HepG2 (cell line): Measurements from ENCODE around the gene ARHGAP26. TPM values are rescaled to one million over a fixed set of nuclear protein-coding genes. Genes with fewer than 3 reads are reported as not detected.

Source experiments
- ATAC-seq: fragments of 200-7000 bp; cut with Tn5 transposase; 3 replicates; pipeline ENCODE4 v1.9.1; 2020; ENCODE audit warnings: mild to moderate bottlenecking, moderate library complexity
- BruUV-seq: library from RNA; stranded (reverse); fragments of 400-500 nt; replicated peaks from 2 replicates; lab custom pipeline; 2021; lab: Mats Ljungman, UMichigan
- CTCF ChIA-PET: fragments of 300-600 bp; formaldehyde crosslinking; extraction: SDS; loops from one replicate; lab custom pipeline; 2021; ENCODE audit warnings: low total read pairs, inconsistent platforms, low intra/inter-chr PET ratio; lab: Yijun Ruan, JAX
- POLR2A ChIA-PET: fragments of 350-600 bp; sonication (Branson Sonifier 250); formaldehyde crosslinking; loops from one replicate; lab custom pipeline; 2020; ENCODE audit warnings: antibody characterized with exemption, inconsistent platforms; lab: Yijun Ruan, JAX
- DNase-seq: peaks from one replicate; pipeline ENCODE4 v3.0.0-alpha.2; 2015; ENCODE audit warnings: low spot score
- FAIRE-seq: peaks from 3 replicates; lab custom pipeline; 2011; peaks lifted over from hg19 to GRCh38; lab: Jason Lieb, UNC
- H2AFZ ChIP-seq: one replicate; pipeline ENCODE4 v1.6.1; 2011; ENCODE audit warnings: low read length, inconsistent platforms
- H3K27ac ChIP-seq: fragments of 300-600 bp; 3 replicates; pipeline ENCODE4 v1.8.0; 2011; ENCODE audit warnings: mixed run types, mild to moderate bottlenecking, mixed read lengths, low read length, inconsistent platforms; ENCODE audit not compliant: insufficient read depth; ENCODE audit errors: extremely low read length
- H3K27me3 ChIP-seq, 2 experiments: fragments of 200-600 bp in 1 of 2; 2 replicates in 1 of 2; 3 replicates in 1 of 2; pipeline versions ENCODE4 v1.6.0 to v1.8.0; 2011; ENCODE audit warnings: low read length in 2 of 2, mild to moderate bottlenecking in 2 of 2, moderate library complexity in 2 of 2, inconsistent platforms in 1 of 2; ENCODE audit not compliant: insufficient read depth in 2 of 2, control insufficient read depth in 1 of 2
- H3K36me3 ChIP-seq, 2 experiments: fragments of 200-600 bp in 1 of 2; replicated peaks in 1 of 2; 2 replicates in 1 of 2; 3 replicates in 1 of 2; pipeline versions ENCODE4 v1.5.1 to v1.8.0; 2011; ENCODE audit warnings: low read length in 2 of 2, inconsistent platforms in 1 of 2; ENCODE audit not compliant: insufficient read depth in 2 of 2, control insufficient read depth in 1 of 2
- H3K4me1 ChIP-seq: 2 replicates; pipeline ENCODE4 v1.5.1; 2012; ENCODE audit warnings: low read length, inconsistent platforms; ENCODE audit not compliant: insufficient read depth
- H3K4me2 ChIP-seq: 2 replicates; pipeline ENCODE4 v1.6.0; 2011; ENCODE audit warnings: low read depth, low read length, inconsistent platforms
- H3K4me3 ChIP-seq, 3 experiments: fragments of 200-600 bp in 1 of 3; sonication (generic), shearing (Covaris generic) in 1 of 3; replicated peaks in 1 of 3; 2 replicates each; pipeline ENCODE4 v1.5.1; 2011 to 2016; ENCODE audit warnings: low read length in 3 of 3, inconsistent platforms in 2 of 3, low read depth in 2 of 3, mild to moderate bottlenecking in 2 of 3, control low read depth in 1 of 3, mixed read lengths in 1 of 3; ENCODE audit not compliant: insufficient read depth in 1 of 3
- H3K79me2 ChIP-seq: one replicate; pipeline ENCODE4 v1.6.1; 2011; ENCODE audit warnings: low read length, inconsistent platforms; ENCODE audit not compliant: insufficient read depth
- H3K9ac ChIP-seq: 2 replicates; pipeline ENCODE4 v1.6.0; 2011; ENCODE audit warnings: mild to moderate bottlenecking, low read depth, low read length, inconsistent platforms; ENCODE audit not compliant: insufficient read depth
- H3K9me3 ChIP-seq: 2 replicates; pipeline ENCODE4 v1.5.1; 2012; ENCODE audit warnings: mild to moderate bottlenecking, low read length
- H4K20me1 ChIP-seq: 2 replicates; pipeline ENCODE4 v1.6.0; 2011; ENCODE audit warnings: inconsistent platforms, mild to moderate bottlenecking, low read length, moderate library complexity; ENCODE audit not compliant: insufficient read depth
- CBX1 ChIP-seq: IDR thresholded peaks from one replicate; pipeline ENCODE4 v1.6.1; 2016; ENCODE audit warnings: antibody characterized with exemption, low read depth
- CREB1 ChIP-seq, 2 experiments: fragments of 450-650 bp in 1 of 2; IDR thresholded peaks; 2 replicates each; pipeline ENCODE4 v1.6.1; 2016 to 2017; ENCODE audit warnings: control low read depth in 1 of 2, mild to moderate bottlenecking in 1 of 2, missing compliant biosample characterization in 1 of 2, missing genetic modification characterization in 1 of 2
- JUN ChIP-seq: sonication (generic); formaldehyde crosslinking; IDR thresholded peaks from 2 replicates; pipeline ENCODE4 v1.4.0; 2020; ENCODE audit warnings: mild to moderate bottlenecking, missing genetic modification reagents
- MTA1 ChIP-seq: sonication (generic); formaldehyde crosslinking; IDR thresholded peaks from 2 replicates; pipeline ENCODE4 v1.4.0; 2020; ENCODE audit warnings: missing genetic modification reagents, mild to moderate bottlenecking, borderline replicate concordance
- POGK ChIP-seq: sonication (generic); formaldehyde crosslinking; conservative IDR thresholded peaks from 2 replicates; pipeline ENCODE4 v1.8.0; 2022; ENCODE audit warnings: mild to moderate bottlenecking, moderate library complexity, missing genetic modification reagents
- POGZ ChIP-seq: sonication (generic); formaldehyde crosslinking; IDR thresholded peaks from 2 replicates; pipeline ENCODE4 v1.4.0; 2020; ENCODE audit warnings: mild to moderate bottlenecking, missing genetic modification reagents
- RELA ChIP-seq: sonication (generic); formaldehyde crosslinking; IDR thresholded peaks from 2 replicates; pipeline ENCODE4 v1.4.0; 2020; ENCODE audit warnings: missing genetic modification reagents
- SRSF9 ChIP-seq: fragments of 200-400 bp; formaldehyde crosslinking; IDR thresholded peaks from 2 replicates; pipeline ENCODE4 v1.6.1; 2018; ENCODE audit warnings: borderline replicate concordance, mild to moderate bottlenecking, low read depth, low read length; ENCODE audit not compliant: insufficient read depth, poor library complexity, severe bottlenecking
- STAT6 ChIP-seq: sonication (generic); formaldehyde crosslinking; IDR thresholded peaks from 2 replicates; pipeline ENCODE4 v1.4.0; 2020; ENCODE audit warnings: missing genetic modification reagents, mild to moderate bottlenecking, borderline replicate concordance
- TRIM24 ChIP-seq: sonication (generic); formaldehyde crosslinking; IDR thresholded peaks from 2 replicates; pipeline ENCODE4 v1.8.0; 2022; ENCODE audit warnings: mild to moderate bottlenecking, missing genetic modification reagents
- ZBTB46 ChIP-seq: sonication (generic); formaldehyde crosslinking; IDR thresholded peaks from 2 replicates; pipeline ENCODE4 v1.4.0; 2020; ENCODE audit warnings: mild to moderate bottlenecking, missing genetic modification reagents, borderline replicate concordance
- ZFP41 ChIP-seq: sonication (generic); formaldehyde crosslinking; IDR thresholded peaks from 2 replicates; pipeline ENCODE4 v1.4.0; 2020; ENCODE audit warnings: mild to moderate bottlenecking, missing genetic modification reagents, borderline replicate concordance
- ZNF3 ChIP-seq: IDR thresholded peaks from 2 replicates; pipeline ENCODE4 v1.7.0; 2017; ENCODE audit warnings: inconsistent platforms
- ZNF496 ChIP-seq: sonication (generic); formaldehyde crosslinking; IDR thresholded peaks from 2 replicates; pipeline ENCODE4 v1.8.1; 2023; ENCODE audit warnings: mild to moderate bottlenecking, moderate library complexity, missing genetic modification reagents; ENCODE audit not compliant: insufficient replicate concordance
- ZNF639 ChIP-seq: conservative IDR thresholded peaks from 2 replicates; pipeline ENCODE4 v1.6.1; 2018; ENCODE audit warnings: missing genetic modification reagents
- ZNF883 ChIP-seq: sonication (generic); formaldehyde crosslinking; IDR thresholded peaks from 2 replicates; pipeline ENCODE4 v1.5.1; 2020; ENCODE audit warnings: mild to moderate bottlenecking, missing genetic modification reagents; ENCODE audit errors: not compliant biosample characterization
- WGBS: methylation state at CpG from one replicate; pipeline ENCODE4 v1.1.6; 2017; ENCODE audit warnings: low lambda C conversion rate; 5-methylcytosine and 5-hydroxymethylcytosine counted together
- in situ Hi-C: cut with HindIII; loops from 2 replicates; pipeline ENCODE4 v1.10.0; 2017; ENCODE audit warnings: low pct_unique_long_range_greater_than_20kb; ENCODE audit not compliant: extremely low pct_ligation_motif_present
- intact Hi-C: fragments of 100-400 bp; cut with micrococcal nuclease; formaldehyde crosslinking; loops from one replicate; pipeline ENCODE4 v1.10.0; 2022; ENCODE audit not compliant: unreplicated experiment
- polyA plus RNA-seq, 8 experiments: library from polyadenylated mRNA; depleted of rRNA in 3 of 8; stranded (reverse) in 7 of 8; unstranded in 1 of 8; fragments of >200 nt; fragmentation: Illumina TruSeq in 4 of 8; extraction: Trizol in 4 of 8; gene quantifications; 2 replicates each; pipeline versions ENCODE4 v1.2.1 to v1.2.3, GENCODE V29; 2011 to 2016; ENCODE audit warnings: low read depth in 4 of 8, missing spikeins in 1 of 8, mixed read lengths in 1 of 8; ENCODE audit not compliant: insufficient read depth in 1 of 8
- total RNA-seq, 5 experiments: library from RNA; depleted of rRNA; stranded (reverse); fragments of >200 nt; fragmentation: Illumina TruSeq; extraction: Trizol; gene quantifications; 2 replicates each; pipeline ENCODE4 v1.2.3, GENCODE V29; 2016; ENCODE audit warnings: low read depth in 1 of 5

ARHGAP26 gene
- total and polyA plus RNA-seq, 2 of the 13 experiments (the other 11 are each of a cell fraction or from before 2014, with no cell fraction given), result 9.6 to 18.2 TPM

GRCh38 chr5:143210576-143210975 lies 440.4 kb downstream of the ARHGAP26 start:
- no peak overlapping the region for H3K4me2 ChIP-seq
- DNase-seq, result no peak
- H3K79me2 ChIP-seq, result no peaks in the 10 kb centered on the region
- peaks cover 6% of the 10 kb centered on the region in 2 experiments; a peak in 4 of 5 replicates for H3K36me3 ChIP-seq
- WGBS, result 97% methylated on average over 4 of the region's 4 CpGs
- CTCF ChIA-PET, result no interaction called here
- POLR2A ChIA-PET, result no interaction called here
- no peaks in the 10 kb centered on the region for H3K27me3 ChIP-seq
- intact Hi-C loops, result no loop called here
- TF ChIP-seq RELA (CRISPR knock-in tag) (no peak), SRSF9 (no peak), ZNF3 (CRISPR knock-in tag) (no peak), ZNF883 (CRISPR knock-in tag) (no peak), POGZ (CRISPR knock-in tag) (no peak), POGK (CRISPR knock-in tag) (no peak), MTA1 (CRISPR knock-in tag) (no peak), JUN (CRISPR knock-in tag) (no peak), ZFP41 (CRISPR knock-in tag) (no peak), ZBTB46 (CRISPR knock-in tag) (no peak), ZNF496 (CRISPR knock-in tag) (no peak), CBX1 (no peak), ZNF639 (CRISPR knock-in tag) (no peak), STAT6 (no peak), TRIM24 (CRISPR knock-in tag) (no peak), CREB1 (IDR thresholded peaks at IDR 0.05) (no peak), CREB1 (CRISPR knock-in tag; IDR thresholded peaks at IDR 0.05) (no peak)
- no peaks in the 10 kb centered on the region for H3K9me3 ChIP-seq
- H4K20me1 ChIP-seq, result no peaks in the 10 kb centered on the region
- H3K27ac ChIP-seq, result no peak overlapping the region
- H2AFZ ChIP-seq, result no peak overlapping the region
- no peak overlapping the region for H3K4me3 ChIP-seq
- no peak for FAIRE-seq
- no peak for ATAC-seq
- in situ Hi-C loops, result no loop called here
- 0 out of 2 replicates have a peak, but pooled peaks cover 9% of the 10 kb centered on the region for H3K4me1 ChIP-seq
- no peak overlapping the region for H3K9ac ChIP-seq
- no TSS peak for BruUV-seq
